ENCODE results near the gene UAP1. TPM values are rescaled to one million over a fixed set of nuclear protein-coding genes. Genes with fewer than 3 reads are reported as not detected.

Gene UAP1
- total RNA-seq, 2 donors from 2014 or later = 36.4 to 39.4 TPM

DNA sequence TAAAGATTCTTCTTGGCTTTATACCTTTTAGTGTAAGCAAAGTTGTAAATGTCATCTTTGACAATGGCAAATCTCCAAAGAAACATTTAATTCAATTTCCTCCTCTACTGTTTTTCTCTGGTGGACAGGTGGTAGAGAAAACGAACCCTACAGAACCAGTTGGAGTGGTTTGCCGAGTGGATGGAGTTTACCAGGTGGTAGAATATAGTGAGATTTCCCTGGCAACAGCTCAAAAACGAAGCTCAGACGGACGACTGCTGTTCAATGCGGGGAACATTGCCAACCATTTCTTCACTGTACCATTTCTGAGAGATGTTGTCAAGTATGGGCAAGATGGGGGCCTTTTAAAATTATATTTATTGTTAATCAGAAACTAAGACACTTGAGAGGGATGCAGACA lies 25.8 kb downstream of the UAP1 start:
- Histone ChIP-seq H3K4me3 (ENCODE audit: low read length) (no peak overlapping the region), H3K36me3 (ENCODE audit: control insufficient read depth, insufficient read depth, low read length) (peaks cover 51% of the 10 kb centered on the region), H3K4me1 (ENCODE audit: control insufficient read depth, insufficient read depth, low read length) (no peaks in the 10 kb centered on the region), H3K27ac (ENCODE audit: low read depth, low read length) (no peak overlapping the region), H3K9me3 (ENCODE audit: control insufficient read depth, low read length) (no peaks in the 10 kb centered on the region), H3K9ac (ENCODE audit: extremely low read depth, low read length, poor library complexity, severe bottlenecking) (no peak overlapping the region), H3K27me3 (ENCODE audit: control insufficient read depth, insufficient read depth, low read length, poor library complexity, severe bottlenecking) (no peaks in the 10 kb centered on the region)
- H3K27ac Mint-ChIP-seq = no peak overlapping the region
- TF ChIP-seq, protein P1, sequence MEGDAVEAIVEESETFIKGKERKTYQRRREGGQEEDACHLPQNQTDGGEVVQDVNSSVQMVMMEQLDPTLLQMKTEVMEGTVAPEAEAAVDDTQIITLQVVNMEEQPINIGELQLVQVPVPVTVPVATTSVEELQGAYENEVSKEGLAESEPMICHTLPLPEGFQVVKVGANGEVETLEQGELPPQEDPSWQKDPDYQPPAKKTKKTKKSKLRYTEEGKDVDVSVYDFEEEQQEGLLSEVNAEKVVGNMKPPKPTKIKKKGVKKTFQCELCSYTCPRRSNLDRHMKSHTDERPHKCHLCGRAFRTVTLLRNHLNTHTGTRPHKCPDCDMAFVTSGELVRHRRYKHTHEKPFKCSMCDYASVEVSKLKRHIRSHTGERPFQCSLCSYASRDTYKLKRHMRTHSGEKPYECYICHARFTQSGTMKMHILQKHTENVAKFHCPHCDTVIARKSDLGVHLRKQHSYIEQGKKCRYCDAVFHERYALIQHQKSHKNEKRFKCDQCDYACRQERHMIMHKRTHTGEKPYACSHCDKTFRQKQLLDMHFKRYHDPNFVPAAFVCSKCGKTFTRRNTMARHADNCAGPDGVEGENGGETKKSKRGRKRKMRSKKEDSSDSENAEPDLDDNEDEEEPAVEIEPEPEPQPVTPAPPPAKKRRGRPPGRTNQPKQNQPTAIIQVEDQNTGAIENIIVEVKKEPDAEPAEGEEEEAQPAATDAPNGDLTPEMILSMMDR (conservative IDR thresholded peaks at IDR 0.05) = no peak
- DNase-seq = no peak
- no peak overlapping the region for H3K4me3 Mint-ChIP-seq
- H3K36me3 Mint-ChIP-seq (ENCODE audit: low read depth) = peaks cover 30% of the 10 kb centered on the region
- WGBS, 2 experiments (ENCODE audit: insufficient coverage in 1 of 2, insufficient read length in 1 of 2) = 84% methylated on average over 6 of the region's 6 CpGs; no CpG with 5 or more reads in 1 of the 2 experiments
- H3K27me3 Mint-ChIP-seq (ENCODE audit: insufficient read depth) = no peaks in the 10 kb centered on the region
- H3K4me1 Mint-ChIP-seq = no peaks in the 10 kb centered on the region
- H3K9me3 Mint-ChIP-seq = no peaks in the 10 kb centered on the region

DNA sequence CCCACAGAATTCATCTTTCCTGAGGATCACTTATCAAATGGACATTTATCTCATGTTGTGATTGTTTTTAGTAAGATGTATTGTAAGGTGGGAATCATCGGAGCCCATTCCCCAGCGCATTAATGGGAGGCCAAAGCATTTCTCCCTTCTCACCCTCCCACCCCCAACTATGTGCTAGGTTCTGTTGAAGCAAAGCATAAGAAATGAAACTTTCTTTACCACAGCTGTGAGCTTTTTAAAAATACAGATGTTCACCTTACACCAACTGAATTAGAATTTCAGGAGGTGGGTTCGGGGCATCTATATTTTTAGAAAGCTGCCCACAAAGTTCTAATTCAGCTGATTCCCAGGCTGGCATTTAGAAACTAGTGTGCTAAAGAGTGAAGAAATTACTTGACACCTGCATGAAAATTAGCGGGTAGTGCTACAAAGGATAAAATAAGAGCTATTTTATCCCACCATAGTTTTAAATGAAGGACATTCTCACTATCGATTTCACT lies 26.3 kb downstream of the UAP1 start:
- H3K27me3 ChIP-seq (ENCODE audit: control insufficient read depth, insufficient read depth, low read length, poor library complexity, severe bottlenecking) = no peaks in the 10 kb centered on the region
- no peak overlapping the region for H3K27ac ChIP-seq (ENCODE audit: low read depth, low read length)
- H3K4me3 ChIP-seq (ENCODE audit: low read length) = no peak overlapping the region
- DNase-seq = no peak
- H3K4me3 Mint-ChIP-seq = no peak overlapping the region
- peaks cover 53% of the 10 kb centered on the region for H3K36me3 ChIP-seq (ENCODE audit: control insufficient read depth, insufficient read depth, low read length)
- no peaks in the 10 kb centered on the region for H3K9me3 ChIP-seq (ENCODE audit: control insufficient read depth, low read length)
- TF ChIP-seq, protein P1 (conservative IDR thresholded peaks at IDR 0.05) = no peak
- no peak overlapping the region for H3K27ac Mint-ChIP-seq
- H3K27me3 Mint-ChIP-seq (ENCODE audit: insufficient read depth) = no peaks in the 10 kb centered on the region
- H3K9ac ChIP-seq (ENCODE audit: extremely low read depth, low read length, poor library complexity, severe bottlenecking) = no peak overlapping the region
- peaks cover 34% of the 10 kb centered on the region for H3K36me3 Mint-ChIP-seq (ENCODE audit: low read depth)
- 96 to 100% methylated on average over 2 to 4 of the region's 5 CpGs for WGBS, 2 experiments (ENCODE audit: insufficient coverage in 1 of 2, insufficient read length in 1 of 2)
- H3K9me3 Mint-ChIP-seq = no peaks in the 10 kb centered on the region
- no peaks in the 10 kb centered on the region for H3K4me1 Mint-ChIP-seq
- H3K4me1 ChIP-seq (ENCODE audit: control insufficient read depth, insufficient read depth, low read length) = no peaks in the 10 kb centered on the region

DNA sequence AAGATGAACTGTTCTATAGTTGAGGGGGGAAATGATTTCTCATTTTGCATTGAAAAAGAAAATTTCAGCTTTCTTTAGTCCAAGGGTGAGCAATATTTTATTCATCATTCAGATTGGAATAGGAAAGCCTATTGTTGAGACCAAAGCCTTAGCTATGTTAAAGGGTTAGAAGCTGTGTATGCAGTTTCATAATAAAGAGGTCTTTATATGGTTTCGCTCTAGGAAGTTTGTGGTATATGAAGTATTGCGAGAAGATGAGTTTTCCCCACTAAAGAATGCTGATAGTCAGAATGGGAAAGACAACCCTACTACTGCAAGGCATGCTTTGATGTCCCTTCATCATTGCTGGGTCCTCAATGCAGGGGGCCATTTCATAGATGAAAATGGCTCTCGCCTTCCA lies 28.6 kb downstream of the UAP1 start:
- Histone ChIP-seq H3K9ac (ENCODE audit: extremely low read depth, low read length, poor library complexity, severe bottlenecking) (no peak overlapping the region), H3K4me3 (ENCODE audit: low read length) (no peak overlapping the region), H3K27me3 (ENCODE audit: control insufficient read depth, insufficient read depth, low read length, poor library complexity, severe bottlenecking) (no peaks in the 10 kb centered on the region), H3K27ac (ENCODE audit: low read depth, low read length) (no peak overlapping the region), H3K9me3 (ENCODE audit: control insufficient read depth, low read length) (no peaks in the 10 kb centered on the region), H3K4me1 (ENCODE audit: control insufficient read depth, insufficient read depth, low read length) (no peaks in the 10 kb centered on the region), H3K36me3 (ENCODE audit: control insufficient read depth, insufficient read depth, low read length) (peaks cover 62% of the 10 kb centered on the region)
- Mint-ChIP-seq H3K27me3 (ENCODE audit: insufficient read depth) (no peaks in the 10 kb centered on the region), H3K27ac (no peak overlapping the region), H3K4me3 (no peak overlapping the region), H3K4me1 (no peaks in the 10 kb centered on the region), H3K9me3 (no peaks in the 10 kb centered on the region), H3K36me3 (ENCODE audit: low read depth) (peaks cover 42% of the 10 kb centered on the region)
- DNase-seq = no peak
- 95 to 100% methylated on average over 2 to 3 of the region's 3 CpGs for WGBS, 2 experiments (ENCODE audit: insufficient coverage in 1 of 2, insufficient read length in 1 of 2)
- TF ChIP-seq, protein P1 (conservative IDR thresholded peaks at IDR 0.05) = no peak

Data from endodermal cell (in vitro differentiated cells).